DOHH2 (cell line): ENCODE results near the gene GASK1A.

Experiments
- H3F3A ChIP-seq: fragments of 200-600 bp; sonication (generic), shearing (Covaris generic); 2 replicates; pipeline ENCODE4 v1.6.0; 2016; ENCODE audit warnings: antibody characterized with exemption, mild to moderate bottlenecking; ENCODE audit not compliant: control insufficient read depth, insufficient read depth
- H3K27ac ChIP-seq: fragments of 200-600 bp; sonication (generic); 2 replicates; pipeline ENCODE4 v1.5.1; 2014; ENCODE audit warnings: low read depth, mild to moderate bottlenecking, low read length, moderate library complexity
- H3K27me3 ChIP-seq: fragments of 200-600 bp; sonication (generic); 2 replicates; pipeline ENCODE4 v1.6.1; 2014; ENCODE audit warnings: mild to moderate bottlenecking, low read length, mixed read lengths; ENCODE audit not compliant: control insufficient read depth
- H3K36me3 ChIP-seq: fragments of 200-600 bp; sonication (generic); 2 replicates; pipeline ENCODE4 v1.6.1; 2014; ENCODE audit warnings: mild to moderate bottlenecking, low read length, moderate library complexity, mixed read lengths; ENCODE audit not compliant: control insufficient read depth
- H3K4me1 ChIP-seq: fragments of 200-600 bp; sonication (generic); 2 replicates; pipeline ENCODE4 v1.6.1; 2014; ENCODE audit warnings: mild to moderate bottlenecking, low read length, mixed read lengths; ENCODE audit not compliant: control insufficient read depth
- H3K4me2 ChIP-seq: fragments of 200-600 bp; sonication (generic); 2 replicates; pipeline ENCODE4 v1.6.0; 2014; ENCODE audit warnings: mild to moderate bottlenecking, low read length, moderate library complexity
- H3K4me3 ChIP-seq: fragments of 200-600 bp; sonication (generic); 2 replicates; pipeline ENCODE4 v1.5.1; 2014; ENCODE audit warnings: mild to moderate bottlenecking, low read length, mixed read lengths
- H3K79me2 ChIP-seq: fragments of 200-600 bp; sonication (generic); 2 replicates; pipeline ENCODE4 v1.6.1; 2014; ENCODE audit warnings: mild to moderate bottlenecking, low read length, mixed read lengths; ENCODE audit not compliant: control insufficient read depth
- H3K9me2 ChIP-seq: fragments of 200-600 bp; sonication (generic); replicated peaks from 2 replicates; pipeline ENCODE4 v1.6.1; 2014; ENCODE audit warnings: mild to moderate bottlenecking, low read length, mixed read lengths; ENCODE audit not compliant: control insufficient read depth
- H3K9me3 ChIP-seq: fragments of 200-600 bp; sonication (generic); 2 replicates; pipeline ENCODE4 v1.6.1; 2014; ENCODE audit warnings: antibody characterized with exemption, low read length, mixed read lengths; ENCODE audit not compliant: control insufficient read depth, insufficient read depth
- H4K20me1 ChIP-seq: fragments of 200-600 bp; sonication (generic); 2 replicates; pipeline ENCODE4 v1.6.0; 2014; ENCODE audit warnings: low read depth, mild to moderate bottlenecking, antibody characterized with exemption, low read length, moderate library complexity; ENCODE audit not compliant: control insufficient read depth, insufficient read depth
- CTCF ChIP-seq: fragments of 200-600 bp; sonication (generic); IDR thresholded peaks from one replicate; pipeline ENCODE4 v1.5.1; 2014; ENCODE audit warnings: antibody characterized with exemption, mild to moderate bottlenecking, low read depth, low read length; ENCODE audit not compliant: poor library complexity, severe bottlenecking
- EZH2phosphoT487 ChIP-seq: fragments of 200-600 bp; sonication (generic); IDR thresholded peaks from 2 replicates; pipeline ENCODE4 v1.6.1; 2017; ENCODE audit warnings: borderline replicate concordance, mild to moderate bottlenecking, antibody characterized with exemption, low read length, moderate library complexity, mixed read lengths

The GASK1A gene

GRCh38 chr3:43031889-43032545 lies 52.9 kb downstream of the GASK1A start:
- H3K9me2 ChIP-seq, result no peaks in the 10 kb centered on the region
- no peak overlapping the region for H3K4me2 ChIP-seq
- no peaks in the 10 kb centered on the region for H3K9me3 ChIP-seq
- no peaks in the 10 kb centered on the region for H4K20me1 ChIP-seq
- no peaks in the 10 kb centered on the region for H3K27me3 ChIP-seq
- no peak overlapping the region for H3K27ac ChIP-seq
- H3K36me3 ChIP-seq, result no peaks in the 10 kb centered on the region
- H3K79me2 ChIP-seq, result no peaks in the 10 kb centered on the region
- TF ChIP-seq CTCF (no peak), EZH2phosphoT487 (no peak)
- H3K4me3 ChIP-seq, result no peak overlapping the region
- no peaks in the 10 kb centered on the region for H3K4me1 ChIP-seq
- no peaks in the 10 kb centered on the region for H3F3A ChIP-seq

GRCh38 chr3:43032646-43033628 lies 53.8 kb downstream of the GASK1A start:
- no peak overlapping the region for H3K4me2 ChIP-seq
- TF ChIP-seq EZH2phosphoT487 (no peak), CTCF (no peak)

GRCh38 chr3:43034200-43034599 lies 55.1 kb downstream of the GASK1A start:
- Histone ChIP-seq H3F3A (no peaks in the 10 kb centered on the region), H3K4me3 (no peak overlapping the region), H3K79me2 (no peaks in the 10 kb centered on the region), H3K27me3 (no peaks in the 10 kb centered on the region), H3K9me2 (no peaks in the 10 kb centered on the region), H3K4me2 (no peak overlapping the region), H3K27ac (no peak overlapping the region), H4K20me1 (no peaks in the 10 kb centered on the region), H3K9me3 (no peaks in the 10 kb centered on the region), H3K36me3 (no peaks in the 10 kb centered on the region), H3K4me1 (no peaks in the 10 kb centered on the region)
- TF ChIP-seq CTCF (no peak), EZH2phosphoT487 (no peak)

More at GRCh38 chr3:43032646-43033628, 53.8 kb downstream of the GASK1A start:
- H4K20me1 ChIP-seq, result no peaks in the 10 kb centered on the region
- no peaks in the 10 kb centered on the region for H3K79me2 ChIP-seq
- no peaks in the 10 kb centered on the region for H3K27me3 ChIP-seq
- H3K27ac ChIP-seq, result no peak overlapping the region
- H3K9me2 ChIP-seq, result no peaks in the 10 kb centered on the region
- no peaks in the 10 kb centered on the region for H3K9me3 ChIP-seq
- no peaks in the 10 kb centered on the region for H3K36me3 ChIP-seq
- H3F3A ChIP-seq, result no peaks in the 10 kb centered on the region
- no peak overlapping the region for H3K4me3 ChIP-seq
- no peaks in the 10 kb centered on the region for H3K4me1 ChIP-seq
